ENCODE results near the gene TTYH2.

DNA sequence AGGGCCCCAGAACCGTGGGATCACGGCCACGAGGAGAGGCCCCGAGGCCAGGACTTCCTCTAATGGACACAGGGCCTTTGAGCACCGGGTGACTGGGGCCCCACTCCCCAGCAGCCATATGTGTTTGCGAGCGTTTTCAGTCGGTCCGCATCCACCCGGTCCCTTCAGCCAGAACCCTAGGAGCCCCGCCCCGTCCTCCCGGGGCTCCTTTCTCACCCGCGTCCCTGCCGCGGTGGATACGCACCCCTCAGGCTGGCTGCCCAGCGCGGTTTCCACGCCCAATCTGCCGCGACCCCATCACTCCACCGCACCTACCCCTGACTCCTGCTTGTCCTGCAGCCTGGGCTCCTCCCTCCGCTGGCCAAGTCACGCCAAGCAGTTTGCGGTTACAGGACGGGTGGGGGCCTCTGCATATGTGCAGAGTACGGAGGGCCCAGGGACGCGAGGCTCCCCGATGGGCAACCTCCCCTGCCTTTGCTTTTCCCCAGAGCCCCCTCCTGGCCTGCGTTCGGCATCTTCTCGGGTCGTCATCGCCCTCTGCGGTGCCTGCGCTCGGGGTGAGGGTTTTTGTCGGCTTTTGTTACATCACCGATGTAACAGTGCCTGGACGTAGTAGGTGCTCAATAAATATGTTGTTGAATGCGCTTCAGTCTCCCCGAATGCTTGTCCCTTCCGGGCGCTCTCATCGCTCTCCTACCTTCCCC, 1.0 kb upstream of the TTYH2 start:
- TF ChIP-seq POLR2A (IDR thresholded peaks at IDR 0.05; ENCODE audit: low read depth, low read length) (no peak; the same call in 1 of the 2 replicates), TAF1 (IDR thresholded peaks at IDR 0.05; ENCODE audit: low read depth, low read length) (no peak), SPI1 (IDR thresholded peaks at IDR 0.05; ENCODE audit: low read depth, low read length) (no peak)

All from GM12891 (cell line).